ENCODE data around the gene CPLX3.
A peak's percentile ranks its signal among the peaks of the same experiment; 100 is the strongest.

Gene CPLX3

GRCh38 chr15:74850393-74850792, 24.0 kb downstream of the CPLX3 start:
- DNase-seq: no peak

DNA sequence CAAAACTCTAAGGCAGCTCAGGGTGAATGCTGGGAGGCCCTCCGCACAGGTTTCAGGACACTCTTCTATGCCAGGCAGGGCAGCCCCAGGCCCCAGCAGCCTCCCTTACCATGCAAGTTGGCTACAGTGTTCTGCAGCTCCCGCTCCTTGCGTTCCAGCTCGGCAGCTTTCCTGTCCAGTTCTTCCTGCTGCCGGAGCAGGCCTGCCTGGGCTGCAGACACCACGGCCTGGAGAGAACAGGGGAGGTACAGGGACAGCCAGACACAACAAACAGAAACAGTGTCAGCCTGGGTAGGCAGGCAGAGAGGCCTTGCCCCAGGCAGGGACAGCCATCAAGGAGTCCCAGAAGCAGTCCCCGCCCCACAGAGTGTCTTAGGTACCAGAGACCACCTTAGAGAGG, 25.5 kb downstream of the CPLX3 start:
- no peak for DNase-seq

DNA sequence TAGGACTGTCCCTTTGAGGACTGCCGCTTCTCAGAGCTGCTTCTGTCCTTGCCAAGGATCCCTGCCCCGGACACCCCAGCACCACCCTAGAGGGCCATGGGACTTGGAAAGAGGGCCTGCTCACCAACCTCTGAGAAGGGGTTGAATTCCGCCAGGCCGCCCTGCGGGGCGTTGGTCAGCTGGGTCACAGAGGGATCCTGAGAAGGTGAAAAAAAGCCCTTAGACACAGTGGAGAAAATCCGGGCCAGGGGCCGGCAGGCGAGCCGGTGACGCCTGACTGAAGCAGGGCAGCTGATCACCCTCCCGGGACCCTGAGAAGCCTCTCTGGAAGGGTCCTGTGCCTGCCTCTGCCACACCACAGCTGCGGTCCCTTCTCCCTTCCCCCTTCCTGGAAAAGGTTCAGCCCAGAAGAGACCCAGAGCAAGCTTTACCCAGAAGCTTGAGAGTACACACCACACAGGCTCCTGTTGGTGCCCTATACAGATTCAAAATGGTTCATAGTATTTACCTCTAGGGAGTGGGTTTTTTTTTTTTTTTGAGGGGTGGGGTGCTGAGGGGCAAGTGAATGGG, 28.1 kb downstream of the CPLX3 start:
- DNase-seq: no peak

DNA sequence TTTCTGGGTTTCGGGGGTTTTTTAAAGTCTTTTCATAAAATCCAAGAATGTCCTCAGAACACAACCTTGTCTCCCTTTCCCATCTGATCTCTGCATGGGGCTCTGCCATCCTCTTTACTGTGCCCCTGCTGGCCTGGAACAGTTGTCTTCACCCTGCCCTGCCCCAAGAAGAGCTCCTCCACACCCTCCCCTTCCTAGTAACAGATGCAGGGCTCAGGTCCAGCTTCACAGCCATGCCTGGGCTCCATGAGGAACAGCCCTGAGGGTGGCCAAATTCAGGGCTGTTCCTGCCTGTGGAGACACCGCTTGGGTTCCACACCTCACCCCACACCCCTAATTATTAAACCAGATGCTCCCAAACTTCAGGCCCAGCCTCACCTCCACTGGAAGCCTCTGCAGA, 29.4 kb downstream of the CPLX3 start:
- DNase-seq: peak; percentile 15

DNA sequence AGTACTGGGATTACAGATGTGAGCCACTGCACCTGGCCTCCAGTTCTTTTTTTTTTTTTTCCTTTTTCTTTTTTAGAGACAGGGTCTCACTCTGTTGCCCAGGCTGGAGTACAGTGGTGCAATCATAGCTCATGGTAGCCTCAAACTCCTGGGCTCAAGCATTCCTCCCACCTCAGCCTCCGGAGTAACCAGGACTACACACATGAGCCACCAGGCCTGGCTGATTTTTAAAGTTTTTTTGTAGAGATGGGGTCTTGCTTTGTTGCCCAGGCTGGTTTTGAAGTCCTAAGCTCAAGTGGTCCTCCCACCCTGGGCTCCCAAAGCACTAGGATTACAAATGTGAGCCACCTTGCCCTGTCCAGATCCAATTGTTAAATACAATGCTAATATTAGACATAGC, 30.1 kb downstream of the CPLX3 start:
- no peak for DNase-seq

GRCh38 chr15:74857082-74857655, 30.7 kb downstream of the CPLX3 start:
- peak; percentile 17 for DNase-seq

DNA sequence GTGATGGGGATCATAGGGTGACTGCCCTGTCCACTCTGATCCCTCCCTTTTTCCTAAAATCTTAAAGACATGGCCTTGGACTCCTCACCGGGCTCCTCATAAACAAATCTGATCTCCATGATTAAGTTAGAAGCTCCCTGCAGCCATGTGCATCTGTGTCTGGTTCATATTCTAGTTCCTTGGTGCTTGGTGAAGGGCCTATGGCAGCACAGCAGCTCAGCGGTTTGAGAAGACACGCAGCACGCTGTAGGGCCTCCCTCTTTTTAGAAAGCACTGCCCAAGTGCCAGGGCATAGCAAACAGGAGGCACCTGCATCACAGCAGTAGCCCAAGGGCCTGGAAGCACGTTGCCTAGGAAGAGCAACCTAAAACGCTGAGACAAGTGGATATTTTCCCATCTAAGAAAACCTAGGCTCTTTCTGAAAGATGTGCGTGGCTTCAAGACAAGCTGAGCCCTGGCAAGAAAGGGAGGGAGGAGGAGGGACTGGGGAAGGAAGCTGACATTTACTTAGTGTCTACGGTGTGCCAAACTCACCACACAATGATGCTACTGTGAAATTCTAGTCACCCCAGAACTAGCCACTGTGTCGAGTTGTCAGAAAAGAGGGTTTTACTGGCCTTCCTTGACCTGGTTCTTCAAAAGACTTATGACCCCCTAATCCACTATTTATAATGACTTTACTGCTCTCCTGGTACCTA, 31.4 kb downstream of the CPLX3 start:
- no peak for DNase-seq

DNA sequence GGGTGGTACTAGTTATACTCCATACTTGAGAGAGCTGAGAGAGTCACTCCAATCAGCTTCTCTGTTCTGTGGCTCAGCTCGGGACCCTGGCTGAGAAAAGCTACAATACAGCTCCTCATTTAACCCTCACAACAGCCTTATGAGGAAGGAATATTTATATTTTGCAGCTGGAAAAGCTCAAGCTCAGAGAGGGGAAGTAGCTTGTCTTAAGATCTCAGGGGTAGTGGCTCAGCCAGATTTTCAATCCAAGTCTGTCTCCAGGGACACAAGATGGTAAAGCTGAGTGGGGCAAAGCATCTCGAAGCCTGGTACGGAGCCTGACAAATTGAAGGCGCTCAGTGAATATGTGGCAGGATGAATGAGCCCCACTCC, 31.9 kb downstream of the CPLX3 start:
- no peak for DNase-seq

- DNase-seq: no peak
These were observed 37.0 kb downstream of the CPLX3 start for GRCh38 chr15:74863239-74864056.

- DNase-seq: no peak
These were observed 37.9 kb downstream of the CPLX3 start for GRCh38 chr15:74864296-74864695.

DNA sequence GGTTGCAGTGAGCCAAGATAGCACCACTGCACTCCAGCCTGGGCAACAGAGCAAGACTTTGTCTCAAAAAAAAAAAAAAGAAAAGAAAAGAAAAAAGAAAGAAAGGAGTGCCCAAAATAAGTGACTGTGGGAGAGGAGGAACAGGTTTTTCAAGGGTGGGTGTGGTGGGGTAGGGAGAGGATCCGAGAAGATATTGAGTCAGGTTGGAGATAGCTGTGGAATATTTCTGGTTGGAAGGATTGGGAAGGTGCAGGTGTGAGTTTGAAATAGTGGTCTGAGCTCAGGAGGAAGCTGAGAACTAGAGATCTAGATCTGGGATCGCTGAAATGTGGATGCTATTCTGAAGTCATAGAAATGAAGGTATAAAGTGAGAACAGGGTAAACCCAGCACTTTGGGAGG, 38.9 kb downstream of the CPLX3 start:
- DNase-seq: no peak

- no peak for DNase-seq
These were observed 39.7 kb downstream of the CPLX3 start for GRCh38 chr15:74866090-74866489.

- DNase-seq: no peak
These were observed 41.1 kb downstream of the CPLX3 start for GRCh38 chr15:74867466-74868038.

- no peak for DNase-seq
These were observed 41.6 kb downstream of the CPLX3 start for GRCh38 chr15:74868059-74868458.

GRCh38 chr15:74869372-74869725, 42.9 kb downstream of the CPLX3 start:
- no peak for DNase-seq

DNA sequence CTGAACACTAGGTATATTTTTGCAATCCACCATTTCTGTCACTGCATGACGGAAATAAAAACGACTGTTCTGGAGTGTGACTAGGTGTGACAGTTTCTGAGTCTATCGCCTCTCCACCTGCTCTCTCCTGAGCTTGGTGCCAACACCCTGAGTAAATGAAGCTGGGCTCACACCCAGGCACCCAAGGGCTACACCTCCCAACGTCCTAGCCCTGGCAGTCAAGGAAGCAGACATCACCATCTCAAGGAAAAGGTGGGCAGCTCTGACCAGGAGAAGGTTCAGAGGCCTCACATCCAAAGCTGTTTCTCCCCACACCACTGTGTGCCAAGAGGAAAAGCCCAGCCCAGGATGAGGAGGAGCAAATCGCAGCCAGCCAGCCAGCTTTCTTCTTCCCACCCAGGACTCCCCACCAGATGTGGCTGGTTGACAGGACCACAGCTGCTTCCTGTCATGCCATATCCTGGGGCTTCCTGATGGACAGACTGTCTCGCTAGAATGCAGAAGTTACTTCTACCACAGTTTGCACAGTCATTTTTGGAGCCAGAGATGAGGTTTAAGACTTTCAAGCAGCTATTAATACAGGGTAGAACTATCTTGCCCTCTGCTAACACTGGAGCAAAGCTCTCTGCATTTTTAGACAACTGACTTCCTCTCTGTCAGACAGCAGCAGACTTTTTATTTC, 43.4 kb downstream of the CPLX3 start:
- no peak for DNase-seq

DNA sequence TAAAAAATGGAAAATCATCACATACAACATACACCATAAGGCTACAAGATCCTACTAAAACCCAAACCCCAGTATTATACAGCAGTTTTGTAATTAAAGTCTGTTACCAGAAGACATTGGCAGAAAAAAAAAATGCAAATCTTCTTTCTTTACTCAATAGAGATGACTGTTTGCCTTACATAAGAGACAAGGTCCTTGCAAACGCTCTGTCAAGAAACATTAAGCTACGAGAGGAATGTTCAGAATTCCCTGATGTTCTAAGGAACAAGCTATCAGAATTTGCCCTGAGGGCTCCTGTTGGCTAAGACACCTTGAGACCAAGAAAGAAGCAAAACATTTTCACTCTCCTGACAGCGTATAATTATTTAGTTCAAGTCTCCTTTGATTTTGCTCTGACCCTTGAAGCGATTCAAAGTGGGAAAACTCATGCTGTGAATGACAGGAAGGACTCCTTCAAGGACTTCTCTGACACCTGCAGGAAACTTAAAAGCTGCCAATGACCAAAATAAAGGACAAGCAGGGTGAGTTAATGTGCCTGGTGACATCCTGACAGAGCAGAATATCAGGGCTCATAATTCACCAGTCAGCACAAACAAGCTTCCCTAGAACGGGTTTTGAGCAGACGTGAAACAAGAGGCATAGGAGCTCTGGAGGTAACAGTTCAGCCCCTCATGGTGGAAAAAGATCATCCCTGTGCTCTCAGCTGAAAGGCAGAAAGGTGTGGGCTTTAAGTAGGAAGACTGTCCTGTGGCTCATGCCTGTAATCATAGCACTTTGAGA, 44.2 kb downstream of the CPLX3 start:
- DNase-seq: no peak

GRCh38 chr15:74872702-74873035, 46.2 kb downstream of the CPLX3 start:
- DNase-seq: no peak

DNA sequence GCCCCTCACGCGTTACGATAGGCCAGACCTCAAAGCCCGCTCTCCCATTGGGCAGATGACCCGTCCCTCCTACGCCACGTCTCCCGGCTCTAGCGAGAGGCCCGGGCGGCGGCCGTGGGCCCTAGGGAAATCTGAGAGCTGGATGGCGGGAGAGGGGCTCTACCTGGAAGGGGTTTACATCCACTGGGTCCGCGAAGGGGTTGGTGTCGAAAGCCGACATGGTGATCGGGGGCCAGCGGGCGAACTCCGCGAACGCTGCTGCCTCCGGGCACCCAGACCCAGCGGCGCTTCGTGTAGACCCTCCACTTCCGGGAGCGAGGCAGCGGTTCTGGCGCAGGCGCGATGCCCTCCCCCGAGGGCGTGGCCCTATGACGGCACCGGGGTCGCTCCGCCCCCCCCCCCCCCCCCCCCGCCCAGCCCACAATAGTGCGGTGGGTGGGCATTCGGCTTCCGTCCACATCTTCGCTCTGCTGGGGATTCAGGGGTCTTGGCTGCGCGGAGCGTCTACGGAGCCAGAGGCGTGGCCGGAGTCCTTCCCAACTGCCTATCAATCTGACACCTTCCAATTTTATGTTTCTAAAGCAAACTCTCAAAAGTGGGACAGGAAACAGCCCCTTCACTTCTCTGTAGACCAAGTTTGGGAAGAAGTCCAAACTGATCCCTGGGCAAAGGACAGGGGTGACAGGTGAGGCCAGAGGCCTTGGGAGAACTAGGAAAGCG, 46.8 kb downstream of the CPLX3 start, which contains the start of gene SCAMP2:
Gene SCAMP2, minus strand, starts transcription at position 330 of the 720 bp plus-strand sequence. Its CDS starts 110 bp downstream, at position 220.
- peak; percentile 96 for DNase-seq

GRCh38 chr15:74873756-74874424, 47.5 kb downstream of the CPLX3 start:
- DNase-seq: no peak

DNA sequence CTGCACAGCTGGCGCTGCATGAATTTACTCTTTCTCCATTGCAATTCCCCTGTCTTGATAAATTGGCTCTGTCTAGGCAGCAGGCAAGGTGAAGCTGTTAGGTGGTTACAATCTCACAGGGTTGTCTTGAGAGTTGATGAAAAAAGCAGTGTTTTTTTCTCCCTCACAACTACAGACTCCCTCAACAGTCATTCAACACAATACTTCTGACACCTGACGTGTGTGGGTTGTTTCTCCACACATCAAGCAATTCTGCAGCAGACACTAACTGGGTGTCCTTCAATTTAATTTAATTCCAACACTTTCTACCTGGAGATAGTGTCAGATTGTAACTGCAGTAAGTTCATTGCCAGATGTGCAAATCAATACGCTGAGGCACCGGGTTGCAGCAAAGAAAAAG, 51.8 kb downstream of the CPLX3 start:
- no peak for DNase-seq
